PFSK-1 (cell line): Measurements from ENCODE around the gene NRIP3.

Experiments used
- POLR2AphosphoS5 ChIP-seq: IDR thresholded peaks from 2 replicates; pipeline ENCODE4 v1.6.1; 2012; ENCODE audit warnings: low read depth, mild to moderate bottlenecking, control low read depth, low read length, moderate library complexity
- REST ChIP-seq, 2 experiments: IDR thresholded peaks; 2 replicates each; pipeline versions ENCODE4 v1.6.1 to v1.8.0; 2011 to 2012; ENCODE audit warnings: low read depth in 2 of 2, low read length in 2 of 2, control low read depth in 1 of 2, inconsistent platforms in 1 of 2, mild to moderate bottlenecking in 1 of 2, moderate library complexity in 1 of 2; ENCODE audit not compliant: insufficient read depth in 1 of 2
- SIN3A ChIP-seq: IDR thresholded peaks from 2 replicates; pipeline ENCODE4 v1.6.1; 2012; ENCODE audit warnings: mild to moderate bottlenecking, low read length, moderate library complexity, borderline replicate concordance; ENCODE audit not compliant: insufficient read depth

- no peak for TF ChIP-seq POLR2AphosphoS5
- TF ChIP-seq REST (IDR thresholded peaks at IDR 0.05; ENCODE audit: insufficient read depth in 1 of 2, low read depth in 2 of 2, low read length in 2 of 2) = no peak
- TF ChIP-seq SIN3A = no peak
Observed at GRCh38 chr11:9037046-9037780, 33.4 kb upstream of the NRIP3 start.
